ENCODE data around the gene OR52E1. TPM values are rescaled to one million over a fixed set of nuclear protein-coding genes. Genes with fewer than 3 reads are reported as not detected.

OR52E1 gene
- total and polyA plus RNA-seq, 7 donors: not detected

GRCh38 chr11:5103066-5103465, 33.7 kb downstream of the OR52E1 start:
- Histone ChIP-seq H3K4me3 (no peak overlapping the region), H3K27me3 (ENCODE audit: insufficient read depth in 3 of 3, low read length in 2 of 3) (no peaks in the 10 kb centered on the region), H3K36me3 (ENCODE audit: insufficient read depth in 1 of 2, low read depth in 1 of 2) (no peaks in the 10 kb centered on the region), H3K4me1 (no peaks in the 10 kb centered on the region), H3K27ac (no peak overlapping the region), H3K9me3 (no peaks in the 10 kb centered on the region)
- TF ChIP-seq CTCF (IDR thresholded peaks at IDR 0.05): no peak
- DNase-seq (no peak), ATAC-seq (no peak)
- intact Hi-C loops (cut with DNase I): no loop called here

GRCh38 chr11:5107285-5107684, 37.9 kb downstream of the OR52E1 start:
- Histone ChIP-seq H3K4me3 (no peak overlapping the region), H3K36me3 (ENCODE audit: insufficient read depth in 1 of 2, low read depth in 1 of 2) (no peaks in the 10 kb centered on the region), H3K4me1 (no peaks in the 10 kb centered on the region), H3K27ac (no peak overlapping the region), H3K9me3 (no peaks in the 10 kb centered on the region), H3K27me3 (ENCODE audit: insufficient read depth in 3 of 3, low read length in 2 of 3) (no peaks in the 10 kb centered on the region)
- DNase-seq (no peak), ATAC-seq (no peak)
- intact Hi-C loops (cut with DNase I): no loop called here
- WGBS, 3 donors: 49 to 66% (median 64%) methylated on average over 3 of the region's 3 CpGs
- no peak for TF ChIP-seq CTCF (IDR thresholded peaks at IDR 0.05)

GRCh38 chr11:5115339-5115738, 46.0 kb downstream of the OR52E1 start:
- H3K36me3 ChIP-seq (ENCODE audit: insufficient read depth in 1 of 2, low read depth in 1 of 2): no peaks in the 10 kb centered on the region
- no peak for ATAC-seq
- no peak overlapping the region for H3K4me3 ChIP-seq
- no peak for DNase-seq
- no peaks in the 10 kb centered on the region for H3K4me1 ChIP-seq
- no peak overlapping the region for H3K27ac ChIP-seq
- WGBS, 3 donors: 65 to 73% (median 69%) methylated on average over 3 of the region's 3 CpGs
- intact Hi-C loops (cut with DNase I): no loop called here
- TF ChIP-seq CTCF (IDR thresholded peaks at IDR 0.05): no peak
- no peaks in the 10 kb centered on the region for H3K27me3 ChIP-seq (ENCODE audit: insufficient read depth in 3 of 3, low read length in 2 of 3)
- H3K9me3 ChIP-seq: no peaks in the 10 kb centered on the region

- intact Hi-C loops (cut with DNase I): no loop called here
- Histone ChIP-seq H3K27me3 (ENCODE audit: insufficient read depth in 3 of 3, low read length in 2 of 3) (no peaks in the 10 kb centered on the region), H3K27ac (no peak overlapping the region), H3K4me3 (no peak overlapping the region), H3K9me3 (no peaks in the 10 kb centered on the region), H3K36me3 (ENCODE audit: insufficient read depth in 1 of 2, low read depth in 1 of 2) (no peaks in the 10 kb centered on the region), H3K4me1 (no peaks in the 10 kb centered on the region)
- DNase-seq (no peak), ATAC-seq (no peak)
- TF ChIP-seq CTCF (IDR thresholded peaks at IDR 0.05): no peak
These were observed 48.2 kb downstream of the OR52E1 start for GRCh38 chr11:5117588-5117987.

- no peaks in the 10 kb centered on the region for H3K27me3 ChIP-seq (ENCODE audit: insufficient read depth in 3 of 3, low read length in 2 of 3)
- WGBS, 3 donors: 86 to 89% (median 87%) methylated on average over 1 of the region's 1 CpG
- H3K4me3 ChIP-seq: no peak overlapping the region
- intact Hi-C loops (cut with DNase I): no loop called here
- no peak overlapping the region for H3K27ac ChIP-seq
- H3K4me1 ChIP-seq: no peaks in the 10 kb centered on the region
- no peak for DNase-seq
- ATAC-seq: no peak
- TF ChIP-seq CTCF (IDR thresholded peaks at IDR 0.05): no peak
- no peaks in the 10 kb centered on the region for H3K9me3 ChIP-seq
- H3K36me3 ChIP-seq (ENCODE audit: insufficient read depth in 1 of 2, low read depth in 1 of 2): no peaks in the 10 kb centered on the region
These were observed 49.5 kb downstream of the OR52E1 start for GRCh38 chr11:5118893-5119292.

Other genes starting within 250 kb of the OR52E1 start
- not detected for gene OR51F2, start 248.3 kb upstream of the OR52E1 start, total RNA-seq
- not detected for gene OR51F2, start 248.3 kb upstream of the OR52E1 start, polyA plus RNA-seq
- gene OR51S1, start 220.4 kb upstream of the OR52E1 start, total RNA-seq: not detected
- not detected for gene OR51S1, start 220.4 kb upstream of the OR52E1 start, polyA plus RNA-seq
- not detected for gene OR51T1, start 187.7 kb upstream of the OR52E1 start, total RNA-seq
- gene OR51T1, start 187.7 kb upstream of the OR52E1 start, polyA plus RNA-seq: not detected
- gene OR51A7, start 165.8 kb upstream of the OR52E1 start, total RNA-seq: not detected
- gene OR51A7, start 165.8 kb upstream of the OR52E1 start, polyA plus RNA-seq: not detected
- not detected for gene OR51G2, start 150.2 kb upstream of the OR52E1 start, total RNA-seq
- not detected for gene OR51G2, start 150.2 kb upstream of the OR52E1 start, polyA plus RNA-seq
- not detected for gene OR51G1, start 145.2 kb upstream of the OR52E1 start, total RNA-seq
- not detected for gene OR51G1, start 145.2 kb upstream of the OR52E1 start, polyA plus RNA-seq
- gene OR51A4, start 122.0 kb upstream of the OR52E1 start, total RNA-seq: not detected
- not detected for gene OR51A4, start 122.0 kb upstream of the OR52E1 start, polyA plus RNA-seq
- gene OR51A2, start 113.9 kb upstream of the OR52E1 start, total RNA-seq: not detected
- not detected for gene OR51A2, start 113.9 kb upstream of the OR52E1 start, polyA plus RNA-seq
- not detected for gene OR51L1, start 74.7 kb upstream of the OR52E1 start, total RNA-seq
- gene OR51L1, start 74.7 kb upstream of the OR52E1 start, polyA plus RNA-seq: not detected
- gene OR52J3, start 23.0 kb upstream of the OR52E1 start, total RNA-seq: not detected
- not detected for gene OR52J3, start 23.0 kb upstream of the OR52E1 start, polyA plus RNA-seq
- gene OR52E2, start 9.9 kb upstream of the OR52E1 start, total RNA-seq: not detected
- gene OR52E2, start 9.9 kb upstream of the OR52E1 start, polyA plus RNA-seq: not detected
- gene OR52A5, start 68.8 kb downstream of the OR52E1 start, total RNA-seq: not detected
- gene OR52A5, start 68.8 kb downstream of the OR52E1 start, polyA plus RNA-seq: not detected
- gene OR52A1, start 85.2 kb downstream of the OR52E1 start, total RNA-seq: not detected
- gene OR52A1, start 85.2 kb downstream of the OR52E1 start, polyA plus RNA-seq: not detected
- not detected for gene OR51V1, start 131.1 kb downstream of the OR52E1 start, total RNA-seq
- not detected for gene OR51V1, start 131.1 kb downstream of the OR52E1 start, polyA plus RNA-seq
- gene HBB, start 157.5 kb downstream of the OR52E1 start, total RNA-seq: 1,000 to 10,000 TPM in 1 of 4 donors, 100 to 1,000 TPM in 1, 10 to 100 TPM in 2; 22.9 to 2,413 (median 247) TPM
- 10 to 100 TPM in 2 of 3 donors, 1 to 10 TPM in 1; 7.8 to 16.1 (median 11.3) TPM for gene HBB, start 157.5 kb downstream of the OR52E1 start, polyA plus RNA-seq
- 1 to 10 TPM in 2 of 4 donors, not detected in 2; 1.6 to 6.2 TPM for gene HBD, start 164.9 kb downstream of the OR52E1 start, total RNA-seq
- gene HBD, start 164.9 kb downstream of the OR52E1 start, polyA plus RNA-seq: under 1 TPM in 1 of 3 donors, not detected in 2; 0.17 TPM
- 1 to 10 TPM in 1 of 4 donors, not detected in 3; 1.3 TPM for gene HBG1, start 180.3 kb downstream of the OR52E1 start, total RNA-seq
- not detected for gene HBG1, start 180.3 kb downstream of the OR52E1 start, polyA plus RNA-seq
- 1 to 10 TPM in 1 of 4 donors, not detected in 3; 1.0 TPM for gene HBG2, start 185.2 kb downstream of the OR52E1 start, total RNA-seq
- not detected for gene HBG2, start 185.2 kb downstream of the OR52E1 start, polyA plus RNA-seq
- gene HBE1, start 200.4 kb downstream of the OR52E1 start, total RNA-seq: not detected
- not detected for gene HBE1, start 200.4 kb downstream of the OR52E1 start, polyA plus RNA-seq
- gene OR51B4, start 232.4 kb downstream of the OR52E1 start, total RNA-seq: not detected
- gene OR51B4, start 232.4 kb downstream of the OR52E1 start, polyA plus RNA-seq: not detected